Measurements from ENCODE around the gene DNAJC21.
A peak's percentile ranks its signal among the peaks of the same experiment; 100 is the strongest.

Gene DNAJC21

GRCh38 chr5:34978681-34979080, 49.3 kb downstream of the DNAJC21 start:
- DNase-seq (ENCODE audit: low spot score): no peak

GRCh38 chr5:34982823-34983222, 53.5 kb downstream of the DNAJC21 start:
- no peak for DNase-seq (ENCODE audit: low spot score)

GRCh38 chr5:34986965-34987364, 57.6 kb downstream of the DNAJC21 start:
- DNase-seq (ENCODE audit: low spot score): no peak

- no peak for DNase-seq (ENCODE audit: low spot score)
These were observed 62.3 kb downstream of the DNAJC21 start for GRCh38 chr5:34991486-34992238.

- no peak for DNase-seq (ENCODE audit: low spot score)
These were observed 64.6 kb downstream of the DNAJC21 start for GRCh38 chr5:34993951-34994350.

GRCh38 chr5:34996261-34996660, 66.9 kb downstream of the DNAJC21 start:
- no peak for DNase-seq (ENCODE audit: low spot score)

GRCh38 chr5:34998058-34998789, 68.9 kb downstream of the DNAJC21 start:
- peak; percentile 31 for DNase-seq (ENCODE audit: low spot score)

GRCh38 chr5:35001842-35002241, 72.5 kb downstream of the DNAJC21 start:
- no peak for DNase-seq (ENCODE audit: low spot score)

GRCh38 chr5:35002459-35002858, 73.1 kb downstream of the DNAJC21 start:
- no peak for DNase-seq (ENCODE audit: low spot score)

- DNase-seq (ENCODE audit: low spot score): peak; percentile 73
These were observed 73.9 kb downstream of the DNAJC21 start for GRCh38 chr5:35003018-35003957.

- DNase-seq (ENCODE audit: low spot score): no peak
These were observed 74.8 kb downstream of the DNAJC21 start for GRCh38 chr5:35004200-35004599.

GRCh38 chr5:35004771-35005170, 75.4 kb downstream of the DNAJC21 start:
- no peak for DNase-seq (ENCODE audit: low spot score)
